ENCODE measurements around the gene ZC2HC1C. TPM values are rescaled to one million over a fixed set of nuclear protein-coding genes. Genes with fewer than 3 reads are reported as not detected.
"Not testable (repeated sequence)": the region's sequence is repeated elsewhere in the genome, so short reads cannot be mapped to it uniquely, and the experiment has no call there.

The ZC2HC1C gene
- total RNA-seq, 1 experiment from 2014 or later = not detected

- Histone ChIP-seq H3K4me1 (peaks cover 5% of the 10 kb centered on the region), H3K27ac (no peak overlapping the region), H3K27me3 (no peaks in the 10 kb centered on the region), H3K9me3 (replicated peaks) (no peaks in the 10 kb centered on the region), H3K4me3 (no peak overlapping the region), H3K36me3 (no peaks in the 10 kb centered on the region)
- no peak for DNase-seq
Measured at GRCh38 chr14:75067212-75067611, 2.2 kb upstream of the ZC2HC1C start.

- H3K9me3 ChIP-seq (replicated peaks); H3K4me1 ChIP-seq; H3K4me3 ChIP-seq; H3K27me3 ChIP-seq; H3K36me3 ChIP-seq; DNase-seq; H3K27ac ChIP-seq: not testable (repeated sequence)
Measured at GRCh38 chr14:75067765-75068164, 1.7 kb upstream of the ZC2HC1C start.

GRCh38 chr14:75068294-75069120, 934 bp upstream of the ZC2HC1C start:
- Histone ChIP-seq H3K4me3 (no peak overlapping the region), H3K27ac (no peak overlapping the region), H3K36me3 (no peaks in the 10 kb centered on the region), H3K27me3 (no peaks in the 10 kb centered on the region), H3K9me3 (replicated peaks) (no peaks in the 10 kb centered on the region), H3K4me1 (peaks cover 3% of the 10 kb centered on the region; the same call in 1 of the 2 replicates)
- no peak for DNase-seq

GRCh38 chr14:75069811-75070145, 337 bp downstream of the ZC2HC1C start:
- no peak for DNase-seq
- no peaks in the 10 kb centered on the region for H3K36me3 ChIP-seq
- H3K4me1 ChIP-seq = no peaks in the 10 kb centered on the region
- H3K4me3 ChIP-seq = no peak overlapping the region
- no peaks in the 10 kb centered on the region for H3K9me3 ChIP-seq (replicated peaks)
- H3K27ac ChIP-seq = no peak overlapping the region
- no peaks in the 10 kb centered on the region for H3K27me3 ChIP-seq

- Histone ChIP-seq H3K27me3 (no peaks in the 10 kb centered on the region), H3K4me3 (no peak overlapping the region), H3K36me3 (no peaks in the 10 kb centered on the region), H3K9me3 (replicated peaks) (no peaks in the 10 kb centered on the region), H3K4me1 (no peaks in the 10 kb centered on the region), H3K27ac (no peak overlapping the region)
- no peak for DNase-seq
Measured at GRCh38 chr14:75070383-75070782, 942 bp downstream of the ZC2HC1C start.

GRCh38 chr14:75077794-75078193, 8.4 kb downstream of the ZC2HC1C start:
- no peaks in the 10 kb centered on the region for H3K27me3 ChIP-seq
- H3K27ac ChIP-seq = no peak overlapping the region
- peaks cover 2% of the 10 kb centered on the region; the same call in 1 of the 2 replicates for H3K4me1 ChIP-seq
- no peak for DNase-seq
- H3K4me3 ChIP-seq = no peak overlapping the region
- peaks cover 7% of the 10 kb centered on the region; the same call in 1 of the 2 replicates for H3K36me3 ChIP-seq
- no peaks in the 10 kb centered on the region for H3K9me3 ChIP-seq (replicated peaks)

GRCh38 chr14:75079521-75079920, 10.1 kb downstream of the ZC2HC1C start:
- Histone ChIP-seq H3K9me3 (replicated peaks) (no peaks in the 10 kb centered on the region), H3K36me3 (peaks cover 17% of the 10 kb centered on the region), H3K27me3 (no peaks in the 10 kb centered on the region), H3K27ac (no peak overlapping the region), H3K4me1 (peaks cover 4% of the 10 kb centered on the region; the same call in 1 of the 2 replicates), H3K4me3 (no peak overlapping the region)
- DNase-seq = no peak

GRCh38 chr14:75081660-75082229, 12.3 kb downstream of the ZC2HC1C start:
- Histone ChIP-seq H3K27me3 (no peaks in the 10 kb centered on the region), H3K4me3 (no peak overlapping the region), H3K36me3 (peaks cover 24% of the 10 kb centered on the region), H3K9me3 (replicated peaks) (no peaks in the 10 kb centered on the region), H3K4me1 (peaks cover 4% of the 10 kb centered on the region; the same call in 1 of the 2 replicates), H3K27ac (no peak overlapping the region)
- DNase-seq = no peak

- H3K27ac ChIP-seq = no peak overlapping the region
- DNase-seq = no peak
- H3K4me3 ChIP-seq = no peak overlapping the region
- peaks cover 4% of the 10 kb centered on the region; the same call in 1 of the 2 replicates for H3K4me1 ChIP-seq
- H3K9me3 ChIP-seq (replicated peaks) = no peaks in the 10 kb centered on the region
- H3K27me3 ChIP-seq = no peaks in the 10 kb centered on the region
- H3K36me3 ChIP-seq = peaks cover 38% of the 10 kb centered on the region
Measured at GRCh38 chr14:75083271-75083670, 13.8 kb downstream of the ZC2HC1C start.

- Histone ChIP-seq H3K27me3 (no peaks in the 10 kb centered on the region), H3K9me3 (replicated peaks) (no peaks in the 10 kb centered on the region), H3K4me3 (no peak overlapping the region), H3K4me1 (peaks cover 4% of the 10 kb centered on the region; the same call in 1 of the 2 replicates), H3K27ac (no peak overlapping the region), H3K36me3 (peaks cover 39% of the 10 kb centered on the region)
- DNase-seq = peak in 1 of 2 experiments; percentile 32
Measured at GRCh38 chr14:75084513-75084912, 15.1 kb downstream of the ZC2HC1C start.

- Histone ChIP-seq H3K4me3 (no peak overlapping the region), H3K4me1 (0 out of 2 replicates have a peak, but pooled peaks cover 2% of the 10 kb centered on the region), H3K27ac (no peak overlapping the region), H3K36me3 (peaks cover 36% of the 10 kb centered on the region), H3K9me3 (replicated peaks) (no peaks in the 10 kb centered on the region), H3K27me3 (no peaks in the 10 kb centered on the region)
- no peak for DNase-seq
Measured at GRCh38 chr14:75088153-75088552, 18.7 kb downstream of the ZC2HC1C start.

- Histone ChIP-seq H3K27ac (no peak overlapping the region), H3K4me1 (0 out of 2 replicates have a peak, but pooled peaks cover 2% of the 10 kb centered on the region), H3K36me3 (peaks cover 37% of the 10 kb centered on the region), H3K9me3 (replicated peaks) (no peaks in the 10 kb centered on the region), H3K4me3 (no peak overlapping the region), H3K27me3 (no peaks in the 10 kb centered on the region)
- peak; percentile 60 to 81 for DNase-seq
Measured at GRCh38 chr14:75088566-75089373, 19.3 kb downstream of the ZC2HC1C start.

GRCh38 chr14:75090353-75090752, 20.9 kb downstream of the ZC2HC1C start:
- DNase-seq = no peak
- Histone ChIP-seq H3K4me3 (no peak overlapping the region), H3K27ac (no peak overlapping the region), H3K9me3 (replicated peaks) (no peaks in the 10 kb centered on the region), H3K4me1 (no peaks in the 10 kb centered on the region), H3K27me3 (no peaks in the 10 kb centered on the region), H3K36me3 (peaks cover 33% of the 10 kb centered on the region)

- no peak for DNase-seq
- H3K9me3 ChIP-seq (replicated peaks) = no peaks in the 10 kb centered on the region
- H3K4me1 ChIP-seq = no peaks in the 10 kb centered on the region
- H3K27me3 ChIP-seq = no peaks in the 10 kb centered on the region
- H3K27ac ChIP-seq = no peak overlapping the region
- H3K4me3 ChIP-seq = no peak overlapping the region
- H3K36me3 ChIP-seq = peaks cover 34% of the 10 kb centered on the region
Measured at GRCh38 chr14:75091251-75091650, 21.8 kb downstream of the ZC2HC1C start.

GRCh38 chr14:75092698-75093097, 23.3 kb downstream of the ZC2HC1C start:
- Histone ChIP-seq H3K27ac (no peak overlapping the region), H3K4me3 (no peak overlapping the region), H3K36me3 (peaks cover 29% of the 10 kb centered on the region), H3K27me3 (no peaks in the 10 kb centered on the region), H3K4me1 (no peaks in the 10 kb centered on the region), H3K9me3 (replicated peaks) (no peaks in the 10 kb centered on the region)
- no peak for DNase-seq

Measured in SJCRH30 (cell line).